Fibroblast of skin of left quadriceps (primary cell): ENCODE data around the gene EVI5L.

Source experiments
- DNase-seq, 2 experiments: peaks; one replicate each; pipeline ENCODE4 v3.0.0-alpha.2; 2013; ENCODE audit warnings: low read depth in 2 of 2

Gene EVI5L

DNA sequence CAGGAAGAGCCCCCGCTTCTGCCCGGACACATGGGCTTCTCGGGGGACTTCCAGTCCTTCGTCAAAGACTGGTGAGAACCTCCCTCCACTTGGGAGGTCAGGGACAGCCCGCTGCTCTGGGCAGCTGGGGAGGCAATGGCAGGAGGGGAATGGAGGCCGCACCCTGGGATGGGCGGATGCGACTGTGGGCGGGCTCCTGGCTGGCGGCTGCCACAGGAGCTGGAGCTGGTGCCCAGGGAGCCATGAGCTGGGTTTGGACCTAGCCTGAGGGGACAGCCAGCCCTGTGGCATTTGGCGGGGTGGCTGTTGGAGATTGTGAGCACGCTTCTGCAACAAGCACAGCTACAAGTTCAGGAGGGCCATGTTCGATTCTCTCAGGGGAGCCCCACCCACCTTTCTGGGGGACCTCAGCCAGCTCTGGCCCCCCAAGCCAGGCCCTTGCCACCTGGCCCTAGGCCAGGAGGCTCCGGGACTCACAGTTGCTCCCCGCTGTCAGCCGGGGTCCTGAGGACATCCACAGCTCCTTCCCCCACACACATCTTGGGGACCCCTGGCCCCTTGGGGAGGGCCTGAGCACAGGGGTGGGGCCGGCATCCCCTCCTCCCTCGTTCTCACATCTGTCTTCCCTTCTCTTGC, 81.6 kb downstream of the EVI5L start:
- no peak for DNase-seq

DNA sequence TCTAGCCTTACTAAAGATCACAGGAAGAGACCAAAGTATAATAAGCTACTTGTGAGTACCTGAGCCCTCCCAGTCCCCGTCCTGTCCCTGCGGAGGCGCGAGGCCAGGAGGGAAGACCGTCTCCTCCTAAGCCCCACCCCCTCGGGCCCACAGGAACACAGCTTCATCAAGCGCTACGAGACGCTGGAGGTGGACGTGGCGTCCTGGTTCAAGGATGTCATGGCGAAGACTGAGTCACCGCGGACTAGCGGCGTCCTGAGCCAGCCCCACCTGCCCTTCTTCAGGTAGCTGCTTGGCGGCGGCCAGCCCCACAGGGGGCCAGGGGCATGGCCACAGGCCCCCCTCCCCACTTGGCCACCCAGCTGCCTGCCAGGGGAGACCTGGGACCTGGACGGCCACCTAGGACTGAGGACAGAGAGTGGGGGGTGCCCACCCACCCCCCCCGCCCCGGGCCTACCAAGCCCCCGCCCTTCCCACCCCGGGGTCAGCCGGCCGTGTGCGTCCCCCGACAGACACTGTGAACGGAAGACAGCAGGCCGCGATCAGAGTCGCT, 82.2 kb downstream of the EVI5L start:
- no peak for DNase-seq

DNA sequence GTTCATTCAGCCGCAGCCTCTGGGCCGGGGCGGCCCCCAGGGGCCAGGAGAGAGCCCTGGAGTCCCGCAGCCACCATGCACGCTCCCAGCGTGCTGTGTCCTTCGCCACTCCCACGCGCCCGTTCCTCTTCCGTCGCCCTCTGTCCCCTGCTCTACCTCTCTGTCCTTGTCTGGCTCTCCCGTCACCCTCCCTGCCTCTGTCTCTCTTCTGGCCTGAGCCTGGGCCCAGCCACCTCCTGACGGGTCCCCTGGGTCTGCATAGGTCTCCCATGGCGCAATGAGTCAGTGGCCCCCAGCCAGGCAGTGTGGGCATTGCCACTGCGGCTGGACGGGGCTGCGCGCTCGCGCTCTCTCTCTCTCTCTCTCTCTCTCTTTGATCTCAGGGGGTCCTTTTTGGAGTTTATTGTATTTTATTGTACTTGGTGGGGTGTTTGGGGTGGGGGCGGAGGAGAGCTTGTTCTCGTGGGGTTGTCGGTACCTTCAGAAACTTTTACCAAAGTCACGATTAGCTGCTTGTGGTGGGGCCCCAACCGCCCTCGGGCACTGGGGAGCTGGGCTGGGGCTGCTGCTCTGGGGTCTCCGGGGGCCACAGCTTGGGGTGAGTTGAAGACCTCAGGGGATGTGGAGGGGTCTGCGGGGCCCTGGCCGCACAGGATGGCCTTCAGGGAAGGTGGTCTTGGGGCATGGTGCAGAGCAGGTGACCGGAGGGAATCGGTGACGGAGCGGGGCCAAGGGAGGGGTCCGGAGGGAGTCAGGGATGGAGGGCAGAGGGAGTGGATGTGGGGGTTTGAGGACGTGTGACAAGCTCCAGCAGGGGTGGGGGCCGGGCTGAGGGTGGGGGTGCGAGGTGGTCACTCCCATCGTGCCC, 82.9 kb downstream of the EVI5L start:
- DNase-seq = no peak

DNA sequence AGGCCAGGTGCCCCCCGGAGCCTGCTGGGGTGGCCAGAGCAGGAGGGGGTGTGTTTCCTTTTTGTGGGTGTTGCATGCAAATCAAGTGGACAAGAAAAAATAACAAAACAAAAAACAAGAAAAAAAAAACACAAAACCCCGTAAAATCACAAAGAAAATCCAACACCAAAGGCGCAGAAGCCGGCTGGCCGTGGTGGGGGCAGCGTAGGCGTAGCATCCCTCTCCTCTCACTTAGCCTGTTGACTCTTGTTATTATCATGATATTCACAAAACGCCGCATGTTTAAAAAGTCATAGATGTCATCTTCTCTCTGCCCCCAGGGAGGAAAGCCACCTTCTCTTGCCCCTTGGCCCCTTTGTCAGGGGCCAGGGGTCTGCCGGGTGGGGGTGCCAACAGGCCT, 83.6 kb downstream of the EVI5L start:
- no peak for DNase-seq

DNA sequence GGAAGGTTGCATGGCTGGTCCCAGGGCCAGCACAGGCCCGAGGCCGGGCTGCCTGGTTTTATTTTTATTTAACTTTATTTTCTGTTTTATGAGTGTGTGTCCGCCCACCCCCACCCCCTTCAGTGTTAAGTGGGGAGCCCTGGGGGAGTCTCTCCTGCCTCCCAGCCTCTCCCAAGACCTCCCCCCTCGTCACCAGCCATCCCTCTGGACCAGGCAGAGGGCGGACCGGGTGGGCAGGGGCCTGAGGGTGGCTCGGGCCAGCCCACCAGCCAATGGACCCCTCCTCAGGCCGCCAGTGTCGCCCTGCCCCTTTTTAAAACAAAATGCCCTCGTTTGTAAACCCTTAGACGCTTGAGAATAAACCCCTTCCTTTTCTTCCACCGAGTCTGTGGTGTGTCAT, 84.1 kb downstream of the EVI5L start:
- no peak for DNase-seq
